H1 (cell line): ENCODE results near the gene LIG3. TPM values are rescaled to one million over a fixed set of nuclear protein-coding genes. Genes with fewer than 3 reads are reported as not detected.

ENCODE experiments used
- CTCF ChIA-PET: fragments of 300-600 bp; sonication (Branson Sonifier 250); formaldehyde crosslinking; loops from one replicate; lab custom pipeline; 2021; ENCODE audit not compliant: partially characterized antibody; lab: Charles Lee
- POLR2A ChIA-PET: fragments of 300-600 bp; sonication (Branson Sonifier 250); formaldehyde crosslinking; loops from one replicate; lab custom pipeline; 2021; ENCODE audit warnings: inconsistent platforms; ENCODE audit not compliant: partially characterized antibody; lab: Charles Lee
- DNase-seq, 2 experiments: peaks; one replicate each; pipeline versions ENCODE4 v3.0.0 to v3.0.0-alpha.2; 2010 to 2022; ENCODE audit warnings: low spot score in 2 of 2, low read depth in 1 of 2, mixed read lengths in 1 of 2
- FAIRE-seq: peaks from 2 replicates; lab custom pipeline; 2011; peaks lifted over from hg19 to GRCh38; lab: Jason Lieb, UNC
- H2AFZ ChIP-seq: 2 replicates; pipeline ENCODE4 v1.8.1; 2012; ENCODE audit warnings: low read length, inconsistent platforms
- H2AK5ac ChIP-seq: 2 replicates; pipeline ENCODE4 v1.6.1; 2013; ENCODE audit warnings: low read depth, low read length
- H2BK120ac ChIP-seq: replicated peaks from 2 replicates; pipeline ENCODE3; 2013; ENCODE audit warnings: low read depth, low read length, inconsistent platforms
- H2BK12ac ChIP-seq: 2 replicates; pipeline ENCODE4 v1.6.1; 2013; ENCODE audit warnings: low read depth, low read length
- H2BK15ac ChIP-seq: 2 replicates; pipeline ENCODE4 v1.6.1; 2013; ENCODE audit warnings: low read length
- H2BK20ac ChIP-seq: 2 replicates; pipeline ENCODE4 v1.6.1; 2013; ENCODE audit warnings: low read length
- H2BK5ac ChIP-seq: 2 replicates; pipeline ENCODE4 v1.6.1; 2013; ENCODE audit warnings: low read depth, low read length
- H3K14ac ChIP-seq: 2 replicates; pipeline ENCODE4 v1.6.1; 2013; ENCODE audit warnings: inconsistent platforms; ENCODE audit not compliant: insufficient read length
- H3K18ac ChIP-seq: 2 replicates; pipeline ENCODE4 v1.6.1; 2013; ENCODE audit warnings: low read length; ENCODE audit errors: extremely low read depth
- H3K23ac ChIP-seq: 2 replicates; pipeline ENCODE4 v1.6.1; 2013; ENCODE audit warnings: inconsistent platforms; ENCODE audit not compliant: insufficient read length
- H3K23me2 ChIP-seq: 2 replicates; pipeline ENCODE4 v1.6.1; 2013; ENCODE audit warnings: low read depth, low read length
- H3K27ac ChIP-seq: 2 replicates; pipeline ENCODE4 v1.6.1; 2011; ENCODE audit warnings: low read depth, low read length, inconsistent platforms
- H3K27me3 ChIP-seq, 4 experiments: replicated peaks in 1 of 4; 1 replicate in 1 of 4; 2 replicates in 3 of 4; pipeline versions ENCODE4 v1.6.1 to v1.8.1; 2011 to 2013; ENCODE audit warnings: low read length in 3 of 4, mild to moderate bottlenecking in 3 of 4, inconsistent platforms in 2 of 4, mixed read lengths in 2 of 4, moderate library complexity in 1 of 4; ENCODE audit not compliant: control insufficient read depth in 3 of 4, insufficient read depth in 3 of 4; ENCODE audit errors: extremely low read depth in 1 of 4
- H3K36me3 ChIP-seq, 4 experiments: 2 replicates each; pipeline versions ENCODE4 v1.6.1 to v1.8.1; 2011 to 2013; ENCODE audit warnings: mild to moderate bottlenecking in 4 of 4, low read length in 3 of 4, moderate library complexity in 2 of 4, control low read depth in 1 of 4, inconsistent platforms in 1 of 4; ENCODE audit not compliant: insufficient read depth in 4 of 4, control insufficient read depth in 2 of 4
- H3K4ac ChIP-seq: replicated peaks from 2 replicates; pipeline ENCODE3; 2013; ENCODE audit warnings: low read length, low read depth, mixed read lengths, inconsistent platforms; ENCODE audit not compliant: insufficient read length
- H3K4me1 ChIP-seq, 4 experiments: replicated peaks in 1 of 4; 1 replicate in 1 of 4; 2 replicates in 3 of 4; pipeline versions ENCODE4 v1.6.1 to v1.8.1; 2011 to 2013; ENCODE audit warnings: low read length in 3 of 4, inconsistent platforms in 2 of 4, mixed read lengths in 1 of 4; ENCODE audit not compliant: insufficient read depth in 4 of 4, control insufficient read depth in 3 of 4
- H3K4me2 ChIP-seq, 2 experiments: 2 replicates each; pipeline versions ENCODE4 v1.6.1 to v1.8.1; 2011 to 2013; ENCODE audit warnings: low read depth in 2 of 2, low read length in 2 of 2, control low read depth in 1 of 2, inconsistent platforms in 1 of 2, mild to moderate bottlenecking in 1 of 2; ENCODE audit not compliant: insufficient read depth in 1 of 2
- H3K4me3 ChIP-seq, 4 experiments: fragments of 200-600, 300-600 bp in 1 of 4; sonication (generic), shearing (Covaris generic), sonication (Bioruptor Twin) in 1 of 4; 2 replicates each; pipeline versions ENCODE4 v1.5.1 to v1.8.1; 2011 to 2016; ENCODE audit warnings: low read length in 4 of 4, low read depth in 3 of 4, control low read depth in 2 of 4, inconsistent platforms in 2 of 4, mild to moderate bottlenecking in 2 of 4, mixed read lengths in 1 of 4, moderate library complexity in 1 of 4; ENCODE audit not compliant: insufficient read depth in 2 of 4; ENCODE audit errors: extremely low read depth in 1 of 4
- H3K56ac ChIP-seq: replicated peaks from 2 replicates; pipeline ENCODE3; 2013; ENCODE audit warnings: low read depth, mild to moderate bottlenecking, mixed read lengths, low read length, inconsistent platforms; ENCODE audit not compliant: insufficient read length
- H3K79me1 ChIP-seq: 2 replicates; pipeline ENCODE4 v1.6.1; 2013; ENCODE audit warnings: low read depth, low read length, control low read depth
- H3K79me2 ChIP-seq, 2 experiments: 2 replicates each; pipeline versions ENCODE4 v1.6.1 to v1.8.1; 2012 to 2013; ENCODE audit warnings: low read length in 2 of 2, mild to moderate bottlenecking in 2 of 2, inconsistent platforms in 1 of 2; ENCODE audit not compliant: insufficient read depth in 2 of 2, control insufficient read depth in 1 of 2
- H3K9ac ChIP-seq, 4 experiments: replicated peaks in 1 of 4; 1 replicate in 1 of 4; 2 replicates in 3 of 4; pipeline versions ENCODE4 v1.6.1 to v1.8.1; 2011 to 2013; ENCODE audit warnings: low read depth in 3 of 4, low read length in 3 of 4, control low read depth in 2 of 4, mild to moderate bottlenecking in 2 of 4, moderate library complexity in 2 of 4, inconsistent platforms in 1 of 4; ENCODE audit errors: extremely low read depth in 1 of 4
- H3K9me3 ChIP-seq, 2 experiments: 2 replicates each; pipeline versions ENCODE4 v1.6.1 to v1.8.1; 2012 to 2013; ENCODE audit warnings: mild to moderate bottlenecking in 2 of 2, moderate library complexity in 2 of 2, control low read depth in 1 of 2, inconsistent platforms in 1 of 2, low read depth in 1 of 2, low read length in 1 of 2, mixed read lengths in 1 of 2; ENCODE audit not compliant: insufficient read depth in 2 of 2
- H4K20me1 ChIP-seq, 2 experiments: replicated peaks in 1 of 2; 2 replicates each; pipeline versions ENCODE3 to v1.8.1; 2011 to 2013; ENCODE audit warnings: inconsistent platforms in 2 of 2, low read length in 2 of 2, mild to moderate bottlenecking in 1 of 2; ENCODE audit not compliant: insufficient read depth in 2 of 2, control insufficient read depth in 1 of 2
- H4K5ac ChIP-seq: 2 replicates; pipeline ENCODE4 v1.6.1; 2013; ENCODE audit warnings: low read length, low read depth, mixed read lengths, inconsistent platforms; ENCODE audit not compliant: insufficient read length
- H4K8ac ChIP-seq: 2 replicates; pipeline ENCODE4 v1.8.0; 2013; ENCODE audit warnings: mild to moderate bottlenecking, moderate library complexity, low read length, inconsistent platforms; ENCODE audit not compliant: insufficient read depth; ENCODE audit errors: extremely low read depth
- H4K91ac ChIP-seq: replicated peaks from 2 replicates; pipeline ENCODE3; 2013; ENCODE audit warnings: low read length, mixed read lengths, inconsistent platforms; ENCODE audit not compliant: insufficient read length
- ATF3 ChIP-seq: IDR thresholded peaks from 2 replicates; pipeline ENCODE4 v1.6.1; 2011; ENCODE audit warnings: low read depth, mild to moderate bottlenecking, low read length; ENCODE audit not compliant: insufficient read depth
- CBX5 ChIP-seq: fragments of 300-800, 300-1000 bp; sonication (generic); IDR thresholded peaks from 2 replicates; pipeline ENCODE4 v1.7.1; 2016; ENCODE audit warnings: antibody characterized with exemption, low read length, low read depth
- CBX8 ChIP-seq: fragments of 300-800, 300-1000 bp; sonication (generic); IDR thresholded peaks from 2 replicates; pipeline ENCODE4 v1.7.1; 2016; ENCODE audit warnings: low read depth, low read length, borderline replicate concordance
- E2F6 ChIP-seq: IDR thresholded peaks from 2 replicates; pipeline ENCODE4 v1.6.1; 2012; ENCODE audit warnings: inconsistent platforms
- GABPA ChIP-seq: IDR thresholded peaks from 2 replicates; pipeline ENCODE4 v1.6.1; 2011; ENCODE audit warnings: mild to moderate bottlenecking, low read length, moderate library complexity, borderline replicate concordance; ENCODE audit not compliant: insufficient read depth
- KDM5A ChIP-seq: fragments of 200-600 bp; IDR thresholded peaks from 2 replicates; pipeline ENCODE4 v1.7.1; 2012; ENCODE audit warnings: mild to moderate bottlenecking, low read length, inconsistent platforms, mixed read lengths
- POLR2A ChIP-seq, 2 experiments: IDR thresholded peaks; 1 replicate in 1 of 2; 2 replicates in 1 of 2; pipeline ENCODE4 v1.6.1; 2011; ENCODE audit warnings: low read depth in 2 of 2, low read length in 2 of 2, mild to moderate bottlenecking in 2 of 2; ENCODE audit errors: control extremely low read depth in 1 of 2
- POLR2AphosphoS5 ChIP-seq: IDR thresholded peaks from 2 replicates; pipeline ENCODE4 v1.6.1; 2011; ENCODE audit warnings: low read depth, low read length
- SIRT6 ChIP-seq: IDR thresholded peaks from one replicate; pipeline ENCODE4 v1.7.1; 2012; ENCODE audit warnings: low read length, inconsistent platforms
- USF2 ChIP-seq: IDR thresholded peaks from 2 replicates; pipeline ENCODE4 v1.6.1; 2011; ENCODE audit warnings: low read length, improper control_type of control experiment
- YY1 ChIP-seq: IDR thresholded peaks from 2 replicates; pipeline ENCODE4 v1.6.1; 2011; ENCODE audit warnings: low read depth, mild to moderate bottlenecking, low read length
- WGBS, 2 experiments: shearing (Covaris generic) in 1 of 2; methylation state at CpG; one replicate each; pipeline versions ENCODE4 v1.1.6 to v1.1.7; 2013 to 2015; ENCODE audit warnings: low lambda C conversion rate in 2 of 2, mixed read lengths in 2 of 2, inconsistent platforms in 1 of 2, low coverage in 1 of 2, missing lambda C conversion rate in 1 of 2; ENCODE audit not compliant: insufficient replicate concordance in 2 of 2, insufficient coverage in 1 of 2, insufficient read length in 1 of 2; ENCODE audit errors: extremely low coverage in 1 of 2, missing lambda C conversion rate in 1 of 2; 5-methylcytosine and 5-hydroxymethylcytosine counted together
- polyA plus RNA-seq, 7 experiments: library from polyadenylated mRNA; depleted of rRNA in 3 of 7; stranded (reverse) in 5 of 7; unstranded in 2 of 7; fragments of >200 nt in 5 of 7; fragments of 200-250 nt in 2 of 7; gene quantifications; 1 replicate in 5 of 7; 2 replicates in 1 of 7; 4 replicates in 1 of 7; pipeline versions ENCODE4 v1.2.1 to v1.2.3, GENCODE V29; 2011 to 2013; ENCODE audit warnings: missing spikeins in 2 of 7, mixed read lengths in 2 of 7
- total RNA-seq: library from RNA; stranded (reverse); fragmentation: NEBNext Ultra II Directional; extraction: Animal tissue kit (Norgen Biotek cat#: 25700); gene quantifications from 2 replicates; pipeline ENCODE4 v1.2.1, GENCODE V29; 2021

LIG3 gene
- total and polyA plus RNA-seq, 2 of the 8 experiments (the other 6 are each of a cell fraction or from before 2014, with no cell fraction given) = 63.6 to 89.3 TPM

DNA sequence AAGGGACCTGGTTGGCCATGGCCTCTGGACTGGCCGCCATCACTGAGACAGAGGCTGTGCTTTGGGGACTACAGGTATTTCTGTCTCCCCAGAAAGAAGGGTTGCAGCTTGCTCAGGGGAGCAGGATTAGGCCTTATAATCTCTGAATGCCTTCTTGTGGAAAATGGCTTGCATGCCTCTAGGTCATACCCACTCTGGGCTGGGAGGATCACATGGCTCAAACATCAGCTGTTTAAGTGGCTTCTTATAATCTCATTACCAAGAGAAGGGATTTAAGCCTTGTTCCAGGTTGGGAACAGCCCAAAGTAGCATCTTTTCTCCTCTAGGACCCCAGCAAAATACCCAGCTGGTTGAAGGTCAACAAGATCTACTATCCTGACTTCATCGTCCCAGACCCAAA, 19.1 kb downstream of the LIG3 start:
- Histone ChIP-seq H2BK5ac (no peak overlapping the region), H2BK120ac (no peak overlapping the region), H3K18ac (no peak overlapping the region), H2AFZ (no peak overlapping the region), H3K14ac (no peak overlapping the region), H3K4me1 (no peaks in the 10 kb centered on the region), H4K91ac (no peak overlapping the region), H3K79me1 (no peaks in the 10 kb centered on the region), H3K27ac (no peak overlapping the region), H2AK5ac (no peak overlapping the region), H3K27me3 (no peaks in the 10 kb centered on the region), H2BK12ac (no peak overlapping the region), H3K4me2 (no peak overlapping the region), H4K20me1 (peaks cover 7 to 8% of the 10 kb centered on the region in 2 experiments), H3K23me2 (no peaks in the 10 kb centered on the region), H3K9me3 (no peaks in the 10 kb centered on the region), H3K56ac (no peak overlapping the region), H3K23ac (no peak overlapping the region), H3K9ac (no peak overlapping the region), H4K8ac (no peak overlapping the region), H3K4me3 (no peak overlapping the region), H3K79me2 (no peaks in the 10 kb centered on the region), H3K36me3 (peaks cover 53 to 86% (median 82%) of the 10 kb centered on the region in 4 experiments), H2BK15ac (no peak overlapping the region), H2BK20ac (no peak overlapping the region), H4K5ac (no peak overlapping the region), H3K4ac (no peak overlapping the region)
- CTCF ChIA-PET = interaction anchor here (0.9 to 5.2 kb wide), 9 partner anchors 10 to 152 kb away, joined by 3 to 43 read pairs (median 4); partner anchors contain the start of gene RAD51D
- FAIRE-seq = no peak
- DNase-seq = no peak
- WGBS, 2 experiments = 93% methylated on average over 2 of the region's 2 CpGs; no CpG with 5 or more reads in 1 of the 2 experiments
- no peak for TF ChIP-seq GABPA
- TF ChIP-seq ATF3 = no peak
- no peak for TF ChIP-seq CBX8
- no peak for TF ChIP-seq KDM5A
- TF ChIP-seq USF2 = no peak
- no peak for TF ChIP-seq SIRT6
- no peak for TF ChIP-seq POLR2A (IDR thresholded peaks at IDR 0.05; ENCODE audit: control extremely low read depth in 1 of 2, low read depth in 2 of 2, low read length in 2 of 2)
- TF ChIP-seq YY1 = no peak
- no peak for TF ChIP-seq E2F6
- no peak for TF ChIP-seq POLR2AphosphoS5
- no peak for TF ChIP-seq CBX5
- POLR2A ChIA-PET = interaction anchor here (0.7 to 5.3 kb wide), 4 partner anchors 8 to 99 kb away, joined by 3 to 26 read pairs (median 8); no protein-coding TSS in a partner anchor
